Measurements from ENCODE around the gene ESF1. TPM values are rescaled to one million over a fixed set of nuclear protein-coding genes. Genes with fewer than 3 reads are reported as not detected.

ESF1 gene
- total and polyA plus RNA-seq, 4 donors, result 3.5 to 7.3 (median 5.7) TPM

GRCh38 chr20:13690943-13691342, 93.8 kb downstream of the ESF1 start:
- no peak for DNase-seq (ENCODE audit: low spot score)
- Histone ChIP-seq H3K9me3 (ENCODE audit: control insufficient read depth in 4 of 4, low read length in 3 of 4) (no peaks in the 10 kb centered on the region), H3K9ac (ENCODE audit: low read depth in 1 of 2, low read length in 2 of 2) (no peak overlapping the region), H3K27me3 (ENCODE audit: control insufficient read depth in 4 of 4, insufficient read depth in 4 of 4, low read length in 3 of 4) (no peaks in the 10 kb centered on the region), H3K4me3 (ENCODE audit: low read depth in 1 of 3, low read length in 3 of 3) (no peak overlapping the region), H3K36me3 (ENCODE audit: control insufficient read depth in 4 of 4, insufficient read depth in 3 of 4, low read depth in 1 of 4, low read length in 3 of 4) (no peaks in the 10 kb centered on the region), H3K4me1 (ENCODE audit: control insufficient read depth in 4 of 4, insufficient read depth in 4 of 4, low read length in 3 of 4) (peaks cover 0 to 31% (median 27%) of the 10 kb centered on the region in 4 donors), H3K27ac (ENCODE audit: low read depth in 1 of 2, low read length in 2 of 2) (no peak overlapping the region)
- no peak for TF ChIP-seq FOXA2 (IDR thresholded peaks at IDR 0.05)
- no peak for TF ChIP-seq CTCF (IDR thresholded peaks at IDR 0.05; ENCODE audit: low read depth, low read length, missing input control)
- no peak for TF ChIP-seq RXRA (IDR thresholded peaks at IDR 0.05)
- no peak for TF ChIP-seq EGR1 (IDR thresholded peaks at IDR 0.05; ENCODE audit: low read depth in 2 of 2)
- no peak for TF ChIP-seq FOXA1 (IDR thresholded peaks at IDR 0.05)
- TF ChIP-seq RAD21 (IDR thresholded peaks at IDR 0.05), result no peak
- TF ChIP-seq REST (IDR thresholded peaks at IDR 0.05), result no peak
- 78% methylated on average over 1 of the region's 1 CpG for WGBS

- Histone ChIP-seq H3K9ac (ENCODE audit: low read depth in 1 of 2, low read length in 2 of 2) (no peak overlapping the region), H3K4me1 (ENCODE audit: control insufficient read depth in 4 of 4, insufficient read depth in 4 of 4, low read length in 3 of 4) (peaks cover 0 to 11% (median 6%) of the 10 kb centered on the region in 4 donors), H3K27ac (ENCODE audit: low read depth in 1 of 2, low read length in 2 of 2) (no peak overlapping the region), H3K4me3 (ENCODE audit: low read depth in 1 of 3, low read length in 3 of 3) (no peak overlapping the region), H3K36me3 (ENCODE audit: control insufficient read depth in 4 of 4, insufficient read depth in 3 of 4, low read depth in 1 of 4, low read length in 3 of 4) (no peaks in the 10 kb centered on the region), H3K9me3 (ENCODE audit: control insufficient read depth in 4 of 4, low read length in 3 of 4) (no peaks in the 10 kb centered on the region), H3K27me3 (ENCODE audit: control insufficient read depth in 4 of 4, insufficient read depth in 4 of 4, low read length in 3 of 4) (no peaks in the 10 kb centered on the region)
- 93% methylated on average over 3 of the region's 3 CpGs for WGBS
- DNase-seq (ENCODE audit: low spot score), result no peak
- TF ChIP-seq ZBTB33 (IDR thresholded peaks at IDR 0.05) (no peak), JUND (IDR thresholded peaks at IDR 0.05) (no peak), RAD21 (IDR thresholded peaks at IDR 0.05) (no peak), TAF1 (conservative IDR thresholded peaks at IDR 0.05) (no peak), SP1 (IDR thresholded peaks at IDR 0.05) (no peak)
Measured at GRCh38 chr20:13687815-13688214, 96.9 kb downstream of the ESF1 start.

GRCh38 chr20:13685623-13686022, 99.1 kb downstream of the ESF1 start:
- WGBS, result 94% methylated on average over 2 of the region's 2 CpGs
- TF ChIP-seq REST (IDR thresholded peaks at IDR 0.05) (no peak), TAF1 (conservative IDR thresholded peaks at IDR 0.05) (no peak), EGR1 (IDR thresholded peaks at IDR 0.05; ENCODE audit: low read depth in 2 of 2) (no peak), FOXA2 (IDR thresholded peaks at IDR 0.05) (no peak), HNF4G (IDR thresholded peaks at IDR 0.05) (no peak), MAX (IDR thresholded peaks at IDR 0.05) (no peak), ZBTB33 (IDR thresholded peaks at IDR 0.05) (no peak)

More at GRCh38 chr20:13685623-13686022, 99.1 kb downstream of the ESF1 start:
- no peak for DNase-seq (ENCODE audit: low spot score)
- no peaks in the 10 kb centered on the region for H3K27me3 ChIP-seq (ENCODE audit: control insufficient read depth in 4 of 4, insufficient read depth in 4 of 4, low read length in 3 of 4)
- no peak overlapping the region for H3K4me3 ChIP-seq (ENCODE audit: low read depth in 1 of 3, low read length in 3 of 3)
- no peaks in the 10 kb centered on the region for H3K36me3 ChIP-seq (ENCODE audit: control insufficient read depth in 4 of 4, insufficient read depth in 3 of 4, low read depth in 1 of 4, low read length in 3 of 4)
- peaks cover 0 to 4% (median 0%) of the 10 kb centered on the region in 4 donors for H3K4me1 ChIP-seq (ENCODE audit: control insufficient read depth in 4 of 4, insufficient read depth in 4 of 4, low read length in 3 of 4)
- H3K9ac ChIP-seq (ENCODE audit: low read depth in 1 of 2, low read length in 2 of 2), result no peak overlapping the region
- H3K27ac ChIP-seq (ENCODE audit: low read depth in 1 of 2, low read length in 2 of 2), result no peak overlapping the region
- no peaks in the 10 kb centered on the region for H3K9me3 ChIP-seq (ENCODE audit: control insufficient read depth in 4 of 4, low read length in 3 of 4)

Data from liver (tissue), 9 donors.